ENCODE results near the gene DDX39A.

DDX39A gene

GRCh38 chr19:14363183-14364097 lies 55.7 kb downstream of the DDX39A start:
- peak; percentile 68 for DNase-seq (ENCODE audit: low read depth)

GRCh38 chr19:14361824-14362223 lies 57.3 kb downstream of the DDX39A start:
- no peak for DNase-seq (ENCODE audit: low read depth)

Measured in activated T-cell treated with anti-CD3 and anti-CD28 coated beads for 48 hours (primary cell).